Measurements from ENCODE around the gene TRIM7. TPM values are rescaled to one million over a fixed set of nuclear protein-coding genes. Genes with fewer than 3 reads are reported as not detected.

TRIM7 gene
- total and polyA plus RNA-seq, 9 of the 15 experiments (the other 6 are each of a cell fraction or from before 2014, with no cell fraction given) = 2.6 to 14.9 (median 8.9) TPM

- 0 out of 2 replicates have a peak, but pooled peaks have one; percentile 26 for TF ChIP-seq CREB1 (IDR thresholded peaks at IDR 0.05)
- peak; percentile 78 for TF ChIP-seq CREB1 (CRISPR knock-in tag; IDR thresholded peaks at IDR 0.05)
- no peak for TF ChIP-seq EHMT2 (IDR thresholded peaks at IDR 0.05)
- peak; percentile 96 for TF ChIP-seq CXXC5 (CRISPR knock-in tag; IDR thresholded peaks at IDR 0.05)
- peak; percentile 85 for TF ChIP-seq BDP1 (IDR thresholded peaks at IDR 0.05; ENCODE audit: insufficient read depth, insufficient read length)
- TF ChIP-seq ZNF766 (CRISPR knock-in tag; conservative IDR thresholded peaks at IDR 0.05) = peak; percentile 92
- TF ChIP-seq HMG20B (CRISPR knock-in tag; IDR thresholded peaks at IDR 0.05) = no peak
- peak; percentile 43; the same call in 1 of the 2 replicates for TF ChIP-seq MTA3 (IDR thresholded peaks at IDR 0.05; ENCODE audit: borderline replicate concordance)
- no peak for TF ChIP-seq MXI1 (IDR thresholded peaks at IDR 0.05; ENCODE audit: low read depth, low read length)
- TF ChIP-seq CEBPZ (IDR thresholded peaks at IDR 0.05; ENCODE audit: borderline replicate concordance, low read depth, low read length) = no peak
- TF ChIP-seq ARID2 (IDR thresholded peaks at IDR 0.05) = no peak
- peak; percentile 85 for TF ChIP-seq ELF2 (CRISPR knock-in tag; IDR thresholded peaks at IDR 0.05)
- TF ChIP-seq CCNT2 (IDR thresholded peaks at IDR 0.05; ENCODE audit: borderline replicate concordance, extremely low read depth, insufficient read length, low read depth, low read length) = peak; percentile 90
- 0 out of 2 replicates have a peak, but pooled peaks have one; percentile 23 for TF ChIP-seq ZFP30 (CRISPR knock-in tag; IDR thresholded peaks at IDR 0.05; ENCODE audit: borderline replicate concordance)
- peak; percentile 77 for TF ChIP-seq CREM (IDR thresholded peaks at IDR 0.05; ENCODE audit: low read depth)
- 0 out of 2 replicates have a peak, but pooled peaks have one; percentile 53 for TF ChIP-seq PREB (CRISPR knock-in tag; IDR thresholded peaks at IDR 0.05)
- TF ChIP-seq LCOR (CRISPR knock-in tag; IDR thresholded peaks at IDR 0.05) = peak; percentile 77; the same call in 1 of the 2 replicates
- TF ChIP-seq ZNF175 (CRISPR knock-in tag; IDR thresholded peaks at IDR 0.05; ENCODE audit: low read depth) = 0 out of 2 replicates have a peak, but pooled peaks have one; percentile 24
- TF ChIP-seq JUND (IDR thresholded peaks at IDR 0.05; ENCODE audit: borderline replicate concordance, low read depth, low read length) = peak; percentile 48; the same call in 1 of the 2 replicates
- no peak; the same call in 2 of the 3 replicates for TF ChIP-seq JUND (tag; IDR thresholded peaks at IDR 0.05; ENCODE audit: borderline replicate concordance, low read depth, low read length)
- TF ChIP-seq SRSF7 (optimal IDR thresholded peaks at IDR 0.05; ENCODE audit: low read depth, low read length) = no peak
- TF ChIP-seq ZNF778 (CRISPR knock-in tag; IDR thresholded peaks at IDR 0.05) = no peak
- peak; percentile 82 for TF ChIP-seq VEZF1 (CRISPR knock-in tag; IDR thresholded peaks at IDR 0.05)
These were observed 13.3 kb downstream of the TRIM7 start (continued) for GRCh38 chr5:181191526-181192336.
